Right atrium auricular region (tissue), 2 donors: ENCODE data around the gene CNTNAP2. TPM values are rescaled to one million over a fixed set of nuclear protein-coding genes. Genes with fewer than 3 reads are reported as not detected.
"Not testable (repeated sequence)": the region's sequence is repeated elsewhere in the genome, so short reads cannot be mapped to it uniquely, and the experiment has no call there.

Experiments used
- DNase-seq: peaks from one replicate; pipeline ENCODE4 v3.0.0-alpha.2; 2019; ENCODE audit warnings: low spot score
- H3K27ac ChIP-seq, 2 donors: fragments of 200-600 bp; sonication (generic); 1 replicate in 1 of 2; 2 replicates in 1 of 2; pipeline ENCODE4 v1.5.1; 2016 to 2019
- H3K27me3 ChIP-seq, 2 donors: fragments of 200-600 bp; sonication (generic); one replicate each; pipeline versions ENCODE4 v1.5.1 to v1.6.0; 2017 to 2019
- H3K36me3 ChIP-seq: fragments of 200-600 bp; sonication (generic); one replicate; pipeline ENCODE4 v1.5.1; 2016
- H3K4me1 ChIP-seq, 2 donors: fragments of 200-600 bp; sonication (generic); one replicate each; pipeline versions ENCODE4 v1.5.1 to v1.6.0; 2017 to 2019
- H3K4me3 ChIP-seq, 2 donors: fragments of 200-600 bp; sonication (generic); 1 replicate in 1 of 2; 2 replicates in 1 of 2; pipeline ENCODE4 v1.5.1; 2017 to 2019; ENCODE audit warnings: mild to moderate bottlenecking in 1 of 2, moderate library complexity in 1 of 2
- H3K9me3 ChIP-seq, 2 donors: fragments of 200-600 bp; sonication (generic); one replicate each; pipeline ENCODE4 v1.5.1; 2019
- total RNA-seq, 2 donors: library from RNA; depleted of rRNA; stranded (reverse); fragments of >200 nt; gene quantifications; one replicate each; pipeline ENCODE4 v1.1.0, GENCODE V29; 2016
- TF ChIP-seq, protein P1 (sequence below), 2 donors: fragments of 200-600 bp; sonication (generic); IDR thresholded peaks; one replicate each; pipeline ENCODE4 v1.5.1; 2019; ENCODE audit warnings: antibody characterized with exemption in 2 of 2

CNTNAP2 gene
- total RNA-seq, 2 donors from 2014 or later: 1.1 to 1.7 TPM

DNA sequence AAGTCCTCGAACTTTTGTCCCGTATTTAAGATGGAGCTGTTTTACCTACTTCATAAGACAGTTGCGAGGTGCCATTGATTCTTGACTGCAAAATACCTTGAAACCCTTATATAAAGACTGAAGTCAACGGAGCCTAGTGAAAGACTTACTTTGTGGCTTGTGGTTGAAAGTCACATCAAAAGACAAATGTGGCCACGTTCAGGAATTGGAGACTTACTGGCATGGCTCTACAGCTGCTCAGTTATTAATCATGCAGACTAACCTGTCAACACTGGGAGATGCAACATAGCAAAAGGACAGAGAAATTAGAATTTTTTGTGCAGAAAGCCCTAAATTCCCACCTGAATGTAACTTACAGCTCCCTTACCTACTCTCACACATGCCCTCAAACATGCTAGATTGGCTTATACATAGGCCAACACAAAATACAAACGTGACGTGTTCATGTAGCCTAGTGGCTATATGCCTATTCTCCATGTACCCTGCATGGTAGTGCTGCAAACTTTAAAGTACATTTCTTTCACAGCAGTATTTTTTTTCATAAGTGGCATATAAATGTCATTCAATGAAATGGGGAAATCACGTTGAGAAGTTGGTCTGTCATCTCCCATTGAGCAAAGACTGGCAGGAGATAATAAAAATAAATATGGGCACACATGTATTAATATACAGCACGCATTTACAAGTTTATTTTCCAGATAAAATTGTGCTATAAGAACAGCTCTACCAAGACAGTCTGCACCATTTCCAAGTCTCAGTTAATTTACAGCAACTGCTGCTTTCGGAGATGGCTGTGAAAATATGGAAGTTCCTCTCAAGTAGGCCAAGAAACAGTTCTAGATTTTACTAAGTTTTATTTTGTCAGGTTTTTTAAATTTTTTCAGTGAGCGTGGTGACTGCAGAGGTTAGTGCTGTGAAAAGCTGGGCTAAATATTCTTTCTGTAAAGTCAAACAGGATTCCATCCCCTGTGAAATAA, 2303.5 kb downstream of the CNTNAP2 start:
- Histone ChIP-seq H3K4me1 (no peaks in the 10 kb centered on the region), H3K4me3 (no peak overlapping the region), H3K27ac (no peak overlapping the region), H3K27me3 (no peaks in the 10 kb centered on the region), H3K36me3 (no peaks in the 10 kb centered on the region), H3K9me3 (no peaks in the 10 kb centered on the region)
- no peak for DNase-seq
- TF ChIP-seq, protein P1, sequence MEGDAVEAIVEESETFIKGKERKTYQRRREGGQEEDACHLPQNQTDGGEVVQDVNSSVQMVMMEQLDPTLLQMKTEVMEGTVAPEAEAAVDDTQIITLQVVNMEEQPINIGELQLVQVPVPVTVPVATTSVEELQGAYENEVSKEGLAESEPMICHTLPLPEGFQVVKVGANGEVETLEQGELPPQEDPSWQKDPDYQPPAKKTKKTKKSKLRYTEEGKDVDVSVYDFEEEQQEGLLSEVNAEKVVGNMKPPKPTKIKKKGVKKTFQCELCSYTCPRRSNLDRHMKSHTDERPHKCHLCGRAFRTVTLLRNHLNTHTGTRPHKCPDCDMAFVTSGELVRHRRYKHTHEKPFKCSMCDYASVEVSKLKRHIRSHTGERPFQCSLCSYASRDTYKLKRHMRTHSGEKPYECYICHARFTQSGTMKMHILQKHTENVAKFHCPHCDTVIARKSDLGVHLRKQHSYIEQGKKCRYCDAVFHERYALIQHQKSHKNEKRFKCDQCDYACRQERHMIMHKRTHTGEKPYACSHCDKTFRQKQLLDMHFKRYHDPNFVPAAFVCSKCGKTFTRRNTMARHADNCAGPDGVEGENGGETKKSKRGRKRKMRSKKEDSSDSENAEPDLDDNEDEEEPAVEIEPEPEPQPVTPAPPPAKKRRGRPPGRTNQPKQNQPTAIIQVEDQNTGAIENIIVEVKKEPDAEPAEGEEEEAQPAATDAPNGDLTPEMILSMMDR (IDR thresholded peaks at IDR 0.05): no peak

DNA sequence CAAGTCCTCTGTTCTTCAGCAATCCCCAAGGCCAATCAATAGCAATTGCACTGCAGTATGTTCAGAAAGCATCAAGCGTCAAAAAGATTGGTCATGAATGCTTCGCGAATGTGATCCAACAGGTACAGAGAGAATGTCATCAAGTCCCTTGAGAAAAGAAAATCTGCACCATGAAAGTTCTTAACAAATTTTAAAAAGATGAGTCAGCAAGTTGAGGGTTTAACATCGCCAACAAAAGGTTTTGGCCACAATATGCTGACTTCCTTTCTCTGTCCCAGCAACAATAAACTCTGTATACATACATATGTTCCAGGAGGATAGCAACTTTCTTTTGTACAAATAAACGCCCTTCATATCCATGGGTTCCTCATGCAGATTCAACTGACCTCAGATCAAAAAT, 2305.4 kb downstream of the CNTNAP2 start:
- no peaks in the 10 kb centered on the region for H3K36me3 ChIP-seq
- no peaks in the 10 kb centered on the region for H3K9me3 ChIP-seq
- TF ChIP-seq, protein P1 (IDR thresholded peaks at IDR 0.05): no peak
- no peaks in the 10 kb centered on the region for H3K27me3 ChIP-seq
- no peaks in the 10 kb centered on the region for H3K4me1 ChIP-seq
- no peak for DNase-seq
- no peak overlapping the region for H3K4me3 ChIP-seq
- H3K27ac ChIP-seq: no peak overlapping the region

DNA sequence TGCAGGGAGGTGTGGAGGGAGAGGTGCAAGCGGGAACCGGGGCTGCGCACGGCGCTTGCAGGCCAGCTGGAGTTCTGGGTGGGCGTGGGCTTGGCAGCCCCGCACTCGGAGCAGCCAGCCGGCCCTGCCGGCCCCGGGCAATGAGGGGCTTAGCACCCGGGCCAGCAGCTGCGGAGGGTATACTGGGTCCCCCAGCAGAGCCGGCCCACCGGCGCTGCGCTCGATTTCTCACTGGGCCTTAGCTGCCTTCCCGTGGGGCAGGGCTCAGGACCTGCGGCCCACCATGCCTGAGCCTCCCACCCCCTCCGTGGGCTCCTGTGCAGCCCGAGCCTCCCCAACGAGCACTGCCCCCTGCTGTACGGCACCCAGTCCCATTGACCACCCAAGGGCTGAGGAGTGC, 2309.8 kb downstream of the CNTNAP2 start:
- DNase-seq, H3K36me3 ChIP-seq, H3K9me3 ChIP-seq, H3K4me1 ChIP-seq, H3K27ac ChIP-seq, H3K27me3 ChIP-seq, H3K4me3 ChIP-seq: not testable (repeated sequence)

DNA sequence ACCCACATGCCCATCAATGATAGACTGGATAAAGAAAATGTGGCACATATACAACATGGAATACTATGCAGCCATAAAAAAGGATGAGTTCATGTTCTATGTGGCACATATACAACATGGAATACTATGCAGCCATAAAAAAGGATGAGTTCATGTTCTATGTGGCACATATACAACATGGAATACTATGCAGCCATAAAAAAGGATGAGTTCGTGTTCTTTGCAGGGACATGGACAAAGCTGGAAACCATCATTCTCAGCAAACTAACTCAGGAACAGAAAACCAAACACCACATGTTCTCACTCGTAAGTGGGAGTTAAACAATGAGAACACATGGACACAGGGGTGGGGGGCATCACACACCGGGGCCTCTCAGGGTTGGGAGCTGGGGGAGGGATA, 2314.1 kb downstream of the CNTNAP2 start:
- H3K4me1 ChIP-seq, H3K27ac ChIP-seq, H3K4me3 ChIP-seq, H3K27me3 ChIP-seq, H3K36me3 ChIP-seq, DNase-seq, H3K9me3 ChIP-seq: not testable (repeated sequence)

DNA sequence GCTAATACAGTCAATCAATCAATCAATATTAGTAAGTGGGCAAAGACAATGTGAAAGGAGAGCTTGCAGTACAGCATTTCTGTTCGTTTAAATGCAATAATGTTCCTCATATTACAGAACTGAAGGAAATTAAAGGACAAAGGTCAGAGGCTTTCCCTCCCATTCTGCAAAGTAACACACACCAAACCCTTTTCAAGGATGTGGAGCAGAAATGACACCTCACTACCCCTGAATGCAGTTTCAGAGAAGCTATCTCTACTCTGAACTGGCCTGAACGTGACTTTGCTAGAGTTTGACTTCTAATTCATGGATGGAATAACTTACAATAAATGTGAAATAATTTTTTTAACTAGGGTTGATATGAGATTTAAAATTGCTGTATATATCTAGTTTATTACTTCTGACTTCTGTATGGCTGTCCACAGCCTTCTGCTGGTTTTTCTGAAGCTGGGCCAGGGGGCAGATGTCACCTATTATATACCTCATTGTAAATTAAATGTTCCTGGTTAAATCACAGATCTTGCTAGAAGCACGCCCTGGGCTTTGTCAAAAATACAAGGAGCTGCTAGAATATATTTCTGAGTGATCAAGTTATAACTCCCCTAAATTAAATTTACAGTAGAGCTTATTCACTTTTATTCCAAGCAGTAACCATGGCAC, 2317.1 kb downstream of the CNTNAP2 start:
- no peaks in the 10 kb centered on the region for H3K4me1 ChIP-seq
- H3K27ac ChIP-seq: no peak overlapping the region
- peaks cover 0 to 6% of the 10 kb centered on the region in 2 donors for H3K9me3 ChIP-seq
- TF ChIP-seq, protein P1 (IDR thresholded peaks at IDR 0.05): no peak
- DNase-seq: no peak
- no peaks in the 10 kb centered on the region for H3K27me3 ChIP-seq
- no peaks in the 10 kb centered on the region for H3K36me3 ChIP-seq
- H3K4me3 ChIP-seq: no peak overlapping the region

DNA sequence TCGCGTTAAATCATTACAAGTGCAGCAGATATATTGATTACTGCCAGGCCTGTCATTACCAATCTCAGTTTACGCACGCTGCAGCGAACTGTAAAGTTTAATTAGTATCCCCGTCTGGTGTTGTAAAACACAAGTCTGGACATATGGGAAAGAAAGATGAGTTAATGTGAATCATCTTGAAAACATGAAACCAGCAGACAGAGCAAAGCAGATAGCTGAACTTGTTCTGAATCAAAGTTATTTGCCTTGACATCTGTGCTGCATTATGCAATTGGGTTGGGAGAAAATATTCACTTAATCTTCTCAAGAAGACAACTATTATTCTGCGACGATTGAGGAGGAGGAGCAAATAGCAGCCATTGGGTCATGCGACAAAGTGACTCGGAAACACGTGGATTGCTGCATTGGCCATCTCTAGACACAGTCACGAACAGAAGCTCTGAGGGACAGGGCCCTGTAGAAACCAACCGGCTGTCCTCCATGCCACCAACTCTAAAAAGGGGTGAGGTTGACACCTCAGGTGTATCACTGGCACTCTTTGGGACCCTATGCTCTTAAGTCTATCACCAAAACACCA, 2317.7 kb downstream of the CNTNAP2 start:
- no peaks in the 10 kb centered on the region for H3K36me3 ChIP-seq
- H3K27ac ChIP-seq: no peak overlapping the region
- TF ChIP-seq, protein P1 (IDR thresholded peaks at IDR 0.05): no peak
- peaks cover 0 to 6% of the 10 kb centered on the region in 2 donors for H3K9me3 ChIP-seq
- H3K27me3 ChIP-seq: no peaks in the 10 kb centered on the region
- DNase-seq: no peak
- no peaks in the 10 kb centered on the region for H3K4me1 ChIP-seq
- H3K4me3 ChIP-seq: no peak overlapping the region
